Keratinocyte (primary cell): ENCODE results near the gene ADAMTS16.

Source experiments
- EZH2 ChIP-seq: IDR thresholded peaks from one replicate; pipeline ENCODE4 v1.6.1; 2012; ENCODE audit warnings: inconsistent platforms, mild to moderate bottlenecking, low read length, moderate library complexity
- TF ChIP-seq, protein P1 (sequence below), 3 experiments: IDR thresholded peaks in 1 of 3; conservative IDR thresholded peaks in 1 of 3; optimal IDR thresholded peaks in 1 of 3; 2 replicates in 2 of 3; 3 replicates in 1 of 3; pipeline versions ENCODE3 to v1.5.1; 2011; ENCODE audit warnings: low read length in 3 of 3, mild to moderate bottlenecking in 3 of 3, moderate library complexity in 2 of 3, control low read depth in 1 of 3, inconsistent platforms in 1 of 3; ENCODE audit not compliant: insufficient read depth in 2 of 3; ENCODE audit errors: extremely low read depth in 1 of 3

DNA sequence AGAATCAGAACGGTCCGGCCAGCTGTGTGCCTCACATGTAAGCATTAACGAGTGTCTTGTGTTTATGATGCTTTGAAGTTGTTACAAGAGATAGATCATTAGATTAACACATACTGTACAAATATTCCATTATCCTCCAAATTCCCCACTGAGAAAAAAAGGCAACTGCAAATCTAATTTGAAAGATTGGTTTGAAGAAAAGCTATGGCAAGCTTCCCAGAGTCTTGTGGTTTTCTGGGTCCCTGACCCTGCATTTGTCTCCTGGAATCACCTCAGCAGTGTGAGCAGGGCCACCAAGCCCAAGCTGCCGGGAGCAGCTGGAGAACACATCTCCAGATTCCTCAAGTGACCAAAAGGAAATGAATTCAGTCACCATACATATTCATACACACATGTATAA, 36.9 kb upstream of the ADAMTS16 start:
- TF ChIP-seq, protein P1, sequence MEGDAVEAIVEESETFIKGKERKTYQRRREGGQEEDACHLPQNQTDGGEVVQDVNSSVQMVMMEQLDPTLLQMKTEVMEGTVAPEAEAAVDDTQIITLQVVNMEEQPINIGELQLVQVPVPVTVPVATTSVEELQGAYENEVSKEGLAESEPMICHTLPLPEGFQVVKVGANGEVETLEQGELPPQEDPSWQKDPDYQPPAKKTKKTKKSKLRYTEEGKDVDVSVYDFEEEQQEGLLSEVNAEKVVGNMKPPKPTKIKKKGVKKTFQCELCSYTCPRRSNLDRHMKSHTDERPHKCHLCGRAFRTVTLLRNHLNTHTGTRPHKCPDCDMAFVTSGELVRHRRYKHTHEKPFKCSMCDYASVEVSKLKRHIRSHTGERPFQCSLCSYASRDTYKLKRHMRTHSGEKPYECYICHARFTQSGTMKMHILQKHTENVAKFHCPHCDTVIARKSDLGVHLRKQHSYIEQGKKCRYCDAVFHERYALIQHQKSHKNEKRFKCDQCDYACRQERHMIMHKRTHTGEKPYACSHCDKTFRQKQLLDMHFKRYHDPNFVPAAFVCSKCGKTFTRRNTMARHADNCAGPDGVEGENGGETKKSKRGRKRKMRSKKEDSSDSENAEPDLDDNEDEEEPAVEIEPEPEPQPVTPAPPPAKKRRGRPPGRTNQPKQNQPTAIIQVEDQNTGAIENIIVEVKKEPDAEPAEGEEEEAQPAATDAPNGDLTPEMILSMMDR (optimal IDR thresholded peaks at IDR 0.05 in 1 of 3, IDR thresholded peaks at IDR 0.05 in 1 of 3, conservative IDR thresholded peaks at IDR 0.05 in 1 of 3; ENCODE audit: extremely low read depth in 1 of 3, insufficient read depth in 2 of 3, low read length in 3 of 3): no peak
- no peak for TF ChIP-seq EZH2
